Measurements from ENCODE around the gene PTPRM. TPM values are rescaled to one million over a fixed set of nuclear protein-coding genes. Genes with fewer than 3 reads are reported as not detected.

Gene PTPRM
- total and polyA plus RNA-seq, 2 of the 4 experiments (the other 2 are of a cell fraction) = 28.3 to 51.2 TPM

DNA sequence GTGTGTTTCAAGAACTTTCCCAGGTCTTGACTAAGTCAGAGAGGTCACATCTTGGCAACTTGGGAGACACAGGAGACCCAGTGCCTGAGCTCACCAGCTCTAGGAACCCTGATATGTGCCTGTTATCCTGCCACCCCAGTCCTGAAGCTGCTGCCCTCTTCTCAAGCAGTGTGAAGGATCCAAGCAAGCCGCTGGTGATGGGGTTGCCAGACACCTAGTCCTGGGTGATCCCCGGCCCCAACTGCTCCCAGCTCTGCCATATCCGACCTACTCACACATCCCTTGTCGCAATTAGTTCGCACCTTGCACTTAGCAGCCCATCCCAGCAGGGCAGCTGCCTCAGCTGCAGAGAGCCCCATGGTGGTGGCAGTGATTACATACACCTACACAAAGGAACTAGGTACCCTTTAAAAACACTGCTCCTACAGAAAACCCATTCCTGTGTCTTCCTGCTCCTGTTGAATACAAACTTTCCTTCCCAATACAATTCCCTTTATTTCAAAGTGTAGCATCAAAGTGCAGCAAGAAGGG is 794.9 kb downstream of the PTPRM start:
- Histone ChIP-seq H3K14ac (replicated peaks; ENCODE audit: low read depth, low read length) (no peak overlapping the region), H3K36me3 (ENCODE audit: control insufficient read depth, insufficient read depth, low read length) (no peaks in the 10 kb centered on the region), H3K4ac (ENCODE audit: low read depth, low read length) (no peak overlapping the region), H2AFZ (replicated peaks; ENCODE audit: low read length, poor library complexity) (no peak overlapping the region), H4K91ac (ENCODE audit: insufficient read depth, low read depth, low read length) (no peak overlapping the region), H3K23ac (ENCODE audit: low read depth, low read length) (no peak overlapping the region), H2AK9ac (replicated peaks; ENCODE audit: low read depth, low read length, poor library complexity) (no peak overlapping the region), H3K18ac (ENCODE audit: low read depth, low read length) (no peak overlapping the region), H2AK5ac (ENCODE audit: low read depth, low read length) (no peak overlapping the region), H3K79me1 (ENCODE audit: low read depth in 1 of 2, low read length in 2 of 2) (no peaks in the 10 kb centered on the region), H2BK15ac (ENCODE audit: low read depth, low read length) (no peak overlapping the region), H3K9ac (ENCODE audit: low read depth, low read length) (no peak overlapping the region), H3K27ac (ENCODE audit: insufficient read depth, low read length) (no peak overlapping the region), H4K8ac (ENCODE audit: low read depth in 2 of 2, low read length in 2 of 2) (no peak overlapping the region), H4K5ac (ENCODE audit: low read depth, low read length) (no peak overlapping the region), H3K56ac (ENCODE audit: extremely low read depth, insufficient read depth, low read length) (no peak overlapping the region), H2BK5ac (ENCODE audit: low read depth, low read length, poor library complexity, severe bottlenecking) (no peak overlapping the region), H3K9me3 (ENCODE audit: control insufficient read depth, insufficient read depth, low read length) (no peaks in the 10 kb centered on the region), H4K20me1 (ENCODE audit: insufficient read depth, low read length) (no peaks in the 10 kb centered on the region), H3K27me3 (ENCODE audit: control insufficient read depth, insufficient read depth, low read length) (peaks cover 3% of the 10 kb centered on the region), H2BK20ac (ENCODE audit: low read depth, low read length) (no peak overlapping the region), H2BK120ac (ENCODE audit: low read depth, low read length) (no peak overlapping the region), H3K4me2 (ENCODE audit: low read depth, low read length) (no peak overlapping the region), H3K9me1 (ENCODE audit: insufficient read depth, low read length) (no peaks in the 10 kb centered on the region; the same call in 1 of the 2 replicates), H3K4me3 (ENCODE audit: insufficient read depth, low read depth, low read length) (no peak overlapping the region), H3K4me1 (ENCODE audit: control insufficient read depth, insufficient read depth, low read length) (no peaks in the 10 kb centered on the region)
- no CpG with 5 or more reads among the region's 5 CpGs for WGBS, 2 experiments (ENCODE audit: extremely low coverage in 2 of 2, insufficient read length in 1 of 2)
- BruUV-seq (replicated peaks) = no TSS peak
- dilution Hi-C loops (cut with HindIII; ENCODE audit: low sequenced_read_pairs, unreplicated experiment) (no loop called here), in situ Hi-C loops (cut with MboI; ENCODE audit: low sequenced_read_pairs) (no loop called here), intact Hi-C loops (cut with micrococcal nuclease) (no loop called here)
- ChIA-PET CTCF (no interaction called here), POLR2A (ENCODE audit: unreplicated experiment) (interaction anchor here (0.5 kb wide), 1 partner anchor 319 kb away, joined by 3 read pairs; no protein-coding TSS in a partner anchor)
- DNase-seq = no peak
- TF ChIP-seq MAZ (IDR thresholded peaks at IDR 0.05; ENCODE audit: borderline replicate concordance, low read depth, low read length) = no peak
- TF ChIP-seq MAFK (IDR thresholded peaks at IDR 0.05; ENCODE audit: low read depth, low read length) = no peak
- no peak for TF ChIP-seq POLR2A (IDR thresholded peaks at IDR 0.05; ENCODE audit: low read depth, low read length)
- TF ChIP-seq SMC3 (IDR thresholded peaks at IDR 0.05; ENCODE audit: low read depth, low read length) = no peak
- no peak for ATAC-seq (ENCODE audit: low read depth)
